HTR-8/SVneo (cell line): Measurements from ENCODE around the gene DHRS4.
"Not testable (repeated sequence)": the region's sequence is repeated elsewhere in the genome, so short reads cannot be mapped to it uniquely, and the experiment has no call there.

Experiments used
- DNase-seq: peaks from one replicate; pipeline ENCODE4 v3.0.0; 2011; ENCODE audit warnings: low spot score, mixed read lengths; ENCODE audit not compliant: insufficient read length
- FAIRE-seq: peaks from 2 replicates; lab custom pipeline; 2011; peaks lifted over from hg19 to GRCh38; lab: Jason Lieb, UNC

DHRS4 gene

DNA sequence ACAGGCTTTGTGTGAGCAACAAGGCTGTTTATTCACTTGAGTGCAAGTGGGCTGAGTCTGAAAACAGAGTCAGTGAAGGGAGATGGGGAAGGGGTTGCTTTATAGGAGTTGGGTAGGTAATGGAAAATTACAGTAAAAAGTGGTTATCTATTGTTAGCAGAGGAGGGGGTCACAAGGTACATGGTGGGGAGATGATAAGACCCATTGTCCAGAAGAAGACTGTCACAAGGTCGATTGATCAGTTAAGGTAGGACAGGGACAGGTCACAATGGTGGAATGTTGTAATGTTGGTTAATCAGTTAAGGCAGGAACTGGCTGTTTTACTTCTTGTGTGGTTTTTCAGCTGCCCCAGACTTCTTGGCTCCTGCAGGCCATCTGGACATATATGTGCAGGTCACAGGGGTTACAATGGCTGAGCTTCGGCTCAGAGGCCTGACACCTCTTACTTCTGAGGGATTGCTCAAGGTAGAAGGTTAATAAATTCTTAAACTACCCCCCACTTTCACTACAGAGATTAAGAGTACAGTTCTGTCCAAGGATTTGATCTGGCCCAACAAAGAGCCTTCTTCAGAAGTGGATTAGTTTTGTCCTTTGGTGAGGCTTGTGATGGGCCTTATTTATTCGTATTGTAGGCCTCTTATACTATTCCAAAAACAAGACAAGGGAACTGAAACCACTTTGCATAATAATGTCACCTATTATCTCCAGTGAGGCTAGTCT is 13.8 kb upstream of the DHRS4 start:
- DNase-seq (no peak), FAIRE-seq (no peak)

DNA sequence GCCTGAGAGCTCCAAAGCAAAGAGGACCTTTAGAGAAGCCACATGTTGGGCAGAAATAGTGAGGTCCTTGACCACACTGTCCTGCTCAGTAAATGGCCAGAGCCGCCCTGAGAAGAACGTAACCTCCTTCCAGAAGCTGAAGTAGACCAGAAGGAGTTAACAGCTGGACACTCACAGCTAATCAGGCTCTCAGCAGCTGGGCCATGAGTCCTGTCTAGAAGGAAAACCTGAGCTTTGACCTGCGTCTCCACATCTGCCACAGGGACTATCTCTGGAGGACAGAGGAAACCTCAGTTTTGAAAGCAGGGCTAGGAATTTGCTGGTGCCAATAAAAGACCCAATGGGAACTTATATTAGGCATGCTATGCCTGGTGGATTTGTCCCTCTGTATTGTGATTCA is 12.3 kb upstream of the DHRS4 start:
- DNase-seq (no peak), FAIRE-seq (no peak)

DNA sequence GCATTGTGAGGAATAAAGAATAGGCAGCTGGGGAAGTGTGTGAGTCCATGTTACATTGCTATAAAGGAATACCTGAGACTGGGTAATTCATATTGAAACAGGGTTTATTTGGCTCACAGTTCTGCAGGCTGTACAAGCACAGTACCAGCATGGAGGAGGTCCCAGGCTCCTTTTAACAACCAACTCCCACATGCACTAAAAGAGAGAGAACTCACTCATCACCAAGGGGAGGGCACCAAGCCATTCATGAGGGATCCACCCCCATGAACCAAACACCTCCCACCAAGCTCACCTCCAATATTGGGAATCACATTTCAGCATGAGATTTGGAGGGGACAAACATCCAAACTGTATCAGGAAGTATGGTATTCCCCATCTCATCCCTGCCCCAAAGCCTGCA is 11.9 kb upstream of the DHRS4 start:
- no peak for DNase-seq
- no peak for FAIRE-seq

DNA sequence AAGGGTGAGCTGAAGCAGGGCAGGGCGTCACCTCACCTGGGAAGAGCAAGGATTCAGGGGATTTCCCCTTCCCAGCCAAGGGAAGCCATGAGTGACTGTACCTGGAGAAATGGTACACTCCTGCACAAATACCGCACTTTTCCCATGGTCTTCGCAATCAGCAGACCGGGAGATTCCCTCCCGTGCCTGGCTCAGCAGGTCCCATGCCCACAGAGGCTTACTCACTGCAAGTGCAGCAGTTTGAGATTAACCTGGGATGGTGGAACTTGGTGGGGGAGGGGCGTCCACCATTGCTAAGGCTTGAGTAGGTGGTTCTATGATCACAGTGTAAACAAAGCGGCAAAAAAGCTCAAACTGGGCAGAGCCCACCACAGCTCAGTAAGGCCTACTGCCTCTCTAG is 11.0 kb upstream of the DHRS4 start:
- FAIRE-seq (no peak), DNase-seq (no peak)

DNA sequence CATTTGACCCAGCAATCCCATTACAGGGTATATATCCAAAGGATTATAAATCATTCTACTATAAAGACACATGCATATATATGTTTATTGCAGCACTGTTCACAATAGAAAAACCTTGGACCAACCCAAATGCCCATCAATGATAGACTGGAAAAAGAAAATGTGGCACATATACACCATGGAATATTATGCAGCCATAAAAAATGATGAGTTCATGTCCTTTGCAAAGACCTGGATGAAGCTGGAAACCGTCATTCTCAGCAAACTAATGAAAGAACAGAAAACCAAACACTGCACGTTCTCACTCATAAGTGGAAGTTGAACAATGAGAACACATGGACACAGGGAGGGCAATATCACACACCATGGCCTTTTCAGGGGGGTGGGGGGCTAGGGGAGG is 4.5 kb upstream of the DHRS4 start:
- FAIRE-seq, DNase-seq: not testable (repeated sequence)

DNA sequence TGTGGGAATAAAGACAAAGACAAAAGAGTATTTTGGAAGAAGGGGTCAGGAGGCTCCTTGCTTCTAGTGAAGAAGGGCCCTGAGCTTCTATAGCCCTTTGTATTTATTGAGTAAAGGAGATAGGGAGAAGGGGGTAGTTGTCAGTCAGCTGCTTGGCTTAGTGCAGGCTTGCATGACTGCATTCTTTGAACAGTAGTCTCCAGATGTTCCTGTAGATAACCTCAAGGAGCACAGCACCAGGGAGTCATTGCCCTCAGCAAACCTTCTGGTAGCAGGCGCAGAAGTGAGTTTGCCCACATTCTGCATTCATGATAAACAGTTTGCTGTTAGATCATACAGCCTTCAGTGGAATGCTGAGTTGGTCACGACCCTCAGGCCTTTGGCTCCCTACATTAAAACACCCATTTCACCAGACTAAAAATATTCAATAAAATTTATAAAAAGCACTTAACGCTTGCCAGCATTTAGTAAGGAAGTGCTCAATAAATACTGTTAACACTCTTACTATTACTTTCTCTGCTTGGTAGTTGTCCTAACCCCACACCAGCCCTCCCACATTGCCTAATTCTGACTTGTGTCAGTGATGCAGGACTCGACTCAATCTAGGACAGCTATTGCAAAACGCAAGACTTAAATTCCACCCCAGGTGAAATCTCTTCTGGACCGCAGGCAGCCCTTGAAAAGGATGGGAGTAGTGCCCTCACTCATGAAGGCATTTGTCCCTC is 3.0 kb upstream of the DHRS4 start:
- FAIRE-seq = no peak
- DNase-seq = no peak

DNA sequence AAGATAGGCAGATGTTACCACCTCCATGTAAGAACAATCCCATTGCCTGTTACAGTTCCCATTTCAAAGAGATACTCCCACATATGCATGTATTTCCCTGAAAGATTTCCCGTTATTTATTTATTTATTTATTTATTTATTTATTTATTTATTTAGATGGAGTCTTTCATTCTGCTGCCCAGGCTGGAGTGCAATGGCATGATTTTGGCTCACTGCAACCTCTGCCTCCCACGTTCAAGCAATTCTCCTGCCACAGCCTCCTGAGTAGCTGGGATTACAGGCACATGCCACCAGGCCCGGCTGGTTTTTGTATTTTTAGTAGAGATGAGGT is 2.5 kb upstream of the DHRS4 start:
- not testable (repeated sequence) for DNase-seq, FAIRE-seq

DNA sequence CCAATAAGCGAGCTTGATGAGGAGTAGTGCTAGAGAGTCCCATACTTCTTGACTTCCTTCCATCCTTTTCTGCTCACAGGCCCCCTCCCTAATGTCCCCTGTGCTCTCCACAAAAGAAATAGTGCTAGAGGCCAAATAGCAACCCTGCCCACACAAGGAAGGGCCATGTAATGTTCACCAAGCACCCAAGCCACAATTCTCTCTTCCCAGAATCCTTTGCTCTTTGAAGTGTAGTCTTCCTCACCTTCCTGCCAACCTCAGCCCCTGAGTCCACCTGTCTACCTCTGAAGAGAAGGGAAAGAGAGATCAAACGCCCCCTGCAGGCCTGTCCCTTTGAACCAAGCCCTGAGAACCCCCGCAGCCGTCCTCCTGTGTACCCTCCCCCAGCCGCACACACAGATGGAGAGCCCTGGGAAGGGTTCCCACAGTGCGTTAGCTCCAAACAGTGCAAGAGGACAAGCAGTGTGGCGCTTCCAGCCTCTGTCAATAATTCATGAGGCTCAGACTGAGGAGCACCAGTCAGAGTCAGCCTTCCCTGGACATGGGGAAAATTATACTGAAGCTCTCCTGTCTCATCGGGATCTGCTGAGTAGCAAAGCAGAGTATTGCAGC is 1.9 kb upstream of the DHRS4 start:
- DNase-seq (no peak), FAIRE-seq (no peak)

DNA sequence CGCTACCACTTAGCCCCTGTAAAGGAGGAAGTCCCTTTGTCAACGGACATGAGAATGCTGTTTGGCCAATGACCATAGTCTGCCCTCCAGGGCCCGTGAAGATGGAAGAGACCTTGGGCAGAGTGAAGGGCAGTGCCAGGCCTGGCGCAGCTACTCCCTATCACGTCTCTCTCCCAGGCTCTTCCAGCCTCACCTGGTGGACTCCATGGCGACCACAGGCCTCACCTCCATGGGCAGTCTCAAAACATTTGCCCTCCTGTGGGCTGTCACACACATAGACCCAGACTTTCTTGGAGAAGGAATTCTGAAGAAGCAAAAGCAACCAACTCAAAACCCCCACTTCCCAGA is 480 bp upstream of the DHRS4 start:
- DNase-seq, FAIRE-seq: not testable (repeated sequence)

DNA sequence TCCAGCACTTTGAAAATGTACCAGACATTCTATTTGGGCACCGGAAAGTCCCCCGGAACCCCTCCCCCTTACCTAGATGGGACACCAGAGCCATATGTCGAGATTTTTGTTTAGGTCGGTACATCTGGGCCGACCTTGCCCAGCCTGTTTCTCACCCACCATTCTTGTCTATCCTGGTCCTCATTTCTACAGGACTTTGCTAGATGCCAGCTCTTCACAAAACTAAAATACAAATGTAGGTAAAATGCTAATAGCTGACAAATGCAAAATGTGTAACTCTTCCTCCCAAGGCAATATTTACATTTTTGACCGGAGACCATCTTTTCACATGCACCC is 677 bp downstream of the DHRS4 start:
- not testable (repeated sequence) for FAIRE-seq, DNase-seq

DNA sequence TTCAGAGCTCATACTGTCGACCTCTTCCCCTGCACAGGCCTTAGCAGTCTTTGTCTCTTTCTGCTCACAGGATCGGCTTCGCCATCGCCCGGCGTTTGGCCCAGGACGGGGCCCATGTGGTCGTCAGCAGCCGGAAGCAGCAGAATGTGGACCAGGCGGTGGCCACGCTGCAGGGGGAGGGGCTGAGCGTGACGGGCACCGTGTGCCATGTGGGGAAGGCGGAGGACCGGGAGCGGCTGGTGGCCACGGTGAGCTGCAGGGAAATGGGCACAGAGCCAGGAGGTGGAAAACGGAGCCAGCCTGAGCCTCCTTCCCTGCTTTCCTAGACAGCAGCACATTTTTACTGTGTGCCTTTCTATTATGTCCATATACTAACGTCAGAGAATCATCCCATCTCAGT is 1.4 kb downstream of the DHRS4 start:
- DNase-seq, FAIRE-seq: not testable (repeated sequence)

DNA sequence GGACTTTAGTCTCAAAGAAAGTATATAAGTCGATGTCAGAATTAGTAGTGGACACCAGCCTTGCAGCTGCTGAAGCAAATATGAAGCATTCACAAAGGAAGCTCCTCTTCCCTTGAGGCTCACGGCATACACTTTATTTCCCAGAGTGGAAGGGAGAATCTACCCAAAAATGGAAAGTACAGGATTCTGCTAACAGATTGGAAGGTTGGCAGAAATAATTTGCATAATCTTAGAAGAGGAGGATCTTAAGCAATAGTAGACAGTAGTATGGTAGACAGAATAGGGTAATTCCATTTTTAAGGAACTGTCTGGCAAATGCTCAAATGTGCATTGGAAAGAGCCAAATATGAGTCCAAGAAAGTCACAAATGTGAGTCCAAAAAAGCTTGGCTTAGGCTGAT is 2.2 kb downstream of the DHRS4 start:
- DNase-seq, FAIRE-seq: not testable (repeated sequence)

DNA sequence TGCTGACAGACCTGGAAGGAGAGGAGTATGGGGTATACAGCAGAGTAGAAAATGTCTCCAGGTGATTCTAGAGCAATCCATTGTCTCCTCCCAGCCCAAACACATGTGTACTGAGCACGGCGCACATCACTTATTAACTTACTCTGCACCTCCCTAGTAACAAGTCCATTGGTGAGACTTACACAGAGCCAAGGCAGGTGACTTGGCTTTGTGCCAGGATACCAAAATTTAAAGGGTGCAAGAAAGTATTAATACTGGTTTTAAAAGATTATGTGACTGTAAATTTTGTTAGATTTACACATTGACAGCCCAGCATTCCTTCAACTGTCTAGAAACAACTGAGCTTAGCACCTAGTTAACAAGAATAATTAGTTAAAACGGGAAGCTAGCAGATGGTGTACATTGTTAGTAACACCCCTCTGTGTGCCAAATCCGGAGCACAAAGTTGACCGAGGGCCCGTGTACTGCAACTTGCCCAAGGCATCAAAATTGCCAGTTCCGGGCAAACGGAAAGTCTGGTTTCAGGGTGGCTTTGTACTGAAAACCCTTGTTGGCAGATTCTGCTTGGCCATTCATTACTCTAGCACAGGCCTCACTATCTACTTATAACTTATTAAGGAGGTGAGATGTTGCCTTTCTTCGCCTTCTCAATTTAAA is 4.5 kb downstream of the DHRS4 start:
- FAIRE-seq, DNase-seq: not testable (repeated sequence)

DNA sequence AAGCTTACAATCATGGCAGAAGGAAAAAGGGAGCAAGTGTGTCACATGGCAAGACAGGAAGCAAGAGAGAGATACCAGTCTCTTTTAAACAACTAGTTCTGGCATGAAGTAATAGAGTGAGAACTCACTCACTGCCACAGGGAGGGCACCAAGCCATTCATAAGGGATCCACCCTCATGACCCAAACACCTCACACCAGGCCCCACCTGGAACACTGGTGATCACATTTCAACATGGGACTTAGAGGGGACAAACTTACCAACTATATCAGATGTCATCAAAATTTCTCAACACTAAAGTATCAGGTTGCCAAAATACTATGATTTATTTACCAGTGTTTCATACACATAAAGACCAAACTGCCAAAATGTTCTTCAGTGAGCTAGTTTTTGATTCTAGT is 7.3 kb downstream of the DHRS4 start:
- not testable (repeated sequence) for FAIRE-seq, DNase-seq

DNA sequence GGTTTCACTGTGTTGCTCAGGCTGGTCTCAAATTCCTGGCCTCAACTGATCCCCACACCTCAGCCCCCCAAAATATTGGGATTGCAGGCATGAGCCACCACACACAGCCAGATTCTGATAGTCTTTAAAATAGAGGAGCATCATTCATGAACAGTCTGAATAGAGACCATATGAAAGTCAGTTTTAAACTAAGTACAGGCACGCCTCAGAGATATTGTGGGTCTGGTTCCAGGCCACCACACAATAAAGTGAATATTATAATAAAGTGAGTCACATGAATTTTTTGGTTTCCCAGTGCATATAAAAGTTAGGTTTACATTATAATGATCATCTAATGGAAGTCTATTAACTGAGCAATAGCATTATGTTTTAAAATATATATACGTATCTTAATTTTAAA is 8.1 kb downstream of the DHRS4 start:
- DNase-seq, FAIRE-seq: not testable (repeated sequence)

DNA sequence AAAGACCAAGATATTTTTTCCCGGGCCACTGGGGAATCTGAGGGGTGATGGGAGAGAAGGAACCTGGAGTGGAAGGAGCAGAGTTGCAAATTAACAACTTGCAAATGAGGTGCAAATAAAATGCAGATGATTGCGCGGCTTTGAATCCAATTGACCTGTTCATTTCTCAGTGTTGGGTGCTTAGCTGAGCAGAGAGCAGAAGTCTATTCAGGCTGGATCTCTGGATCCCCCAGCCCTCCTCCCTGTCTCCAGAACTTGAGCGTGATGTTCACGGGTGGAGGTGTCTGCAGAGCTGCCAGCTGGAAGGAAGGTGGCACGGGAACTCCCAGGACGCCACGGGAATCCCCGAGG is 15.5 kb downstream of the DHRS4 start:
- FAIRE-seq = not testable (repeated sequence)

DNA sequence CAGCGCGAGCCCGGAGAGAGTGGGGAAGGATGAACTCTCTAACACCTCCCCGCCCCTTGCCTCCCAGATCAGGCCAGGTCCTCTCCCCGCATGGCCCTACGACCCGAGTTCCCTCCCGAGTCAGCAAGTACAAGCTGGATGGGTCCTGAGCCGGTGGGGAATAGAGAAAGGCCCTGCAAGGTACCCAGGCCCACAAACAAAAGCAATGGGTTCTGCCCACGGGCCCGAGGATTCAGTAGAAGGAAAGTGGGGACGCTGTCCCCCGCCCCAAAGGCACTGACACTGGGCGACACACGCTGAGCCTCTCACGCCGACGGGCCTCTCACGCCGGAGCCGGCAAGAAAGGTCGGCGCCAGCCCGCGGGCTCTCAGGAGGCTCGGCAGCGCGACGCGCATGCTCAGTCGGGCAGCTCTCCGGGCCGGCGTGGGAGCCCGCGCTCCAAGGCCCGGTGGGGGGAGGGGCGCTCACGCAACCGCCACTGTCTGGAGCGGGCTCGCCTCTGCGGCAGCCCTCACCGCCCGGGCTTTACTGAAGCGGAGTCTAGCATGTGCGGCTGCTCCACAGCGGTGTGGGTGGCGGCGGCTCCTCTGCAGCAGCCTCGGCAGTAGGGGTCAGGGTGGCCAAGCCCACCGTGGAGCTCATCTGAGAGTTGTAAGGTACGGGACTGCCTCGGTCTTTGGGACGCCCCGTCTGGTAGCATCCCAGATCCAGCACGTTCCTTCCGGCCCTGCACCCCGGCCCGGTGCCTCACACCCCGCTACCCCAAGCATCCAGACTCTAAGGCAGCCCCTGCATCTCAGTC is 16.1 kb downstream of the DHRS4 start:
- not testable (repeated sequence) for DNase-seq, FAIRE-seq

More for the DNA sequence above, 15.5 kb downstream of the DHRS4 start:
- DNase-seq = not testable (repeated sequence)

DNA sequence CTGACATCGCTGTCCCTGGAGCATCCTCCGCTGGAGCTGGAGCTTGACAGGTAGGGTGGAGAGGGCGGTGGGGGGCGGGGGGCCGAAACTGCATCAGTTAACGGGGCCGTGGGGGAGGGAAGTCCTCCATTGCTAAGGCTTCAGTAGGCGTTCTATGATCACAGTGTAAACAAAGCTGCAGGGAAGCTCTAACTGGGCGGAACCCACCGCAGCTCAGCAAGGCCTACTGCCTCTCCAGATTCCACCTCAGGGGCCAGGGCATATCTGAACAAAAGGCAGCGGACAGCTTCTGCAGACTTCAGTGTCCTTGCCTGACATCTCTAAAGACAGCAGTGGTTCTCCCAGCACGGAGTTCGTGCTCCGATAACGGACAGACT is 16.7 kb downstream of the DHRS4 start:
- DNase-seq, FAIRE-seq: not testable (repeated sequence)

DNA sequence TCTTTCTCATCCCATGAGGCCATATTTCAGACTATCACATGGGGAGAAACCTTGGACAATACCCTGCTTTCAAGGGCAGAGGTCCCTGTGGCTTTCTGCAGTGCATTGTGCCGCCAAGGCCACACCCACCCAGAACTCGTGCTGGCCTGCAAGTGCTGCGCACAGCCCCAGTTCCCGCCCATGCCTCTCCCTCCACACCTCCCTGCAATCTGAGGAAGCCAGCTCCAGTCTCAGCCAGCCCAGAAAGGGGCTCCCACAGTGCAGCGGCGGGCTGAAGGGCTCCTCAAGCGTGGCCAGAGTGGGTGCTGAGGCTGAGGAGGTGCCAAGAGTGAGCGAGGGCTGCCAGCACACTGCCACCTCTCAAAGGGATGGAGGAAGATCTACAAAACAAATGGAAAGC is 19.6 kb downstream of the DHRS4 start:
- FAIRE-seq, DNase-seq: not testable (repeated sequence)

DNA sequence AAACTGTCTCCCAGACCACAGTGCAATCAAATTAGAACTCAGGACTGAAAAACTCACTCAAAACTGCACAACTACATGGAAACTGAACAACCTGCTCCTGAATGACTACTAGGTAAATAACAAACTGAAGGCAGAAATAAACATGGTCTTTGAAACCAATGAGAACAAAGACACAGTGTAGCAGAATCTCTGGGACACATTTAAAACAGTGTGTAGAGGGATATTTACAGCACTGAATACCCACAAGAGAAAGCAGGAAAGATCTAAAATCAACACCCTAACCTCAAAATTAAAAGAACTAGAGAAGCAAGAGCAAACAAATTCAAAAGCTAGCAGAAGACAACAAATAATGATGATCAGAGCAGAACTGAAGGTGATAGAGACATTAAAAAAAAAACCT is 20.5 kb downstream of the DHRS4 start:
- not testable (repeated sequence) for FAIRE-seq, DNase-seq
